GM10266 (cell line): ENCODE measurements around the gene TRAPPC3L.

Experiments used
- DNase-seq: peaks from one replicate; pipeline ENCODE4 v3.0.0; 2012; ENCODE audit errors: extremely low spot score
- TF ChIP-seq, protein P1 (sequence below): IDR thresholded peaks from 2 replicates; pipeline ENCODE4 v1.5.1; 2012; ENCODE audit warnings: mild to moderate bottlenecking, low read depth; ENCODE audit not compliant: control insufficient read depth, insufficient read depth; ENCODE audit errors: missing control alignments

TRAPPC3L gene

DNA sequence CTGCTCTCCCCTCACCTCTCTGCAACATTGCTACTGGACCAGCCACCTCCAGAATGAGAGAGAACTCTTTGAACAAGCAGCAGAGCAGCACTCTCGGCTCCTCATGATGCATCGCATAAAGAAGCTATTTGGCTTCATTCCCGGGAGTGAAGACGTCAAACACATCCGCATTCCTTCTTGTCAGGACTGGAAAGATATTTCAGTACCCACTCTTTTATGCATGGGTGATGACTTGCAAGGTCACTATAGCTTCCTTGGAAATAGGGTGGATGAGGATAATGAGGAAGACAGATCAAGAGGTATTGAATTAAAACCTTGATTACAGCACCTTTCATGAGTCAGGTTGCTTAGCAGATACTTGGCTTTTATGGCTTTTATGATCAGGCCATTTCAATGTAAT lies 12.4 kb upstream of the TRAPPC3L start:
- no peak for DNase-seq
- TF ChIP-seq, protein P1, sequence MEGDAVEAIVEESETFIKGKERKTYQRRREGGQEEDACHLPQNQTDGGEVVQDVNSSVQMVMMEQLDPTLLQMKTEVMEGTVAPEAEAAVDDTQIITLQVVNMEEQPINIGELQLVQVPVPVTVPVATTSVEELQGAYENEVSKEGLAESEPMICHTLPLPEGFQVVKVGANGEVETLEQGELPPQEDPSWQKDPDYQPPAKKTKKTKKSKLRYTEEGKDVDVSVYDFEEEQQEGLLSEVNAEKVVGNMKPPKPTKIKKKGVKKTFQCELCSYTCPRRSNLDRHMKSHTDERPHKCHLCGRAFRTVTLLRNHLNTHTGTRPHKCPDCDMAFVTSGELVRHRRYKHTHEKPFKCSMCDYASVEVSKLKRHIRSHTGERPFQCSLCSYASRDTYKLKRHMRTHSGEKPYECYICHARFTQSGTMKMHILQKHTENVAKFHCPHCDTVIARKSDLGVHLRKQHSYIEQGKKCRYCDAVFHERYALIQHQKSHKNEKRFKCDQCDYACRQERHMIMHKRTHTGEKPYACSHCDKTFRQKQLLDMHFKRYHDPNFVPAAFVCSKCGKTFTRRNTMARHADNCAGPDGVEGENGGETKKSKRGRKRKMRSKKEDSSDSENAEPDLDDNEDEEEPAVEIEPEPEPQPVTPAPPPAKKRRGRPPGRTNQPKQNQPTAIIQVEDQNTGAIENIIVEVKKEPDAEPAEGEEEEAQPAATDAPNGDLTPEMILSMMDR: no peak

DNA sequence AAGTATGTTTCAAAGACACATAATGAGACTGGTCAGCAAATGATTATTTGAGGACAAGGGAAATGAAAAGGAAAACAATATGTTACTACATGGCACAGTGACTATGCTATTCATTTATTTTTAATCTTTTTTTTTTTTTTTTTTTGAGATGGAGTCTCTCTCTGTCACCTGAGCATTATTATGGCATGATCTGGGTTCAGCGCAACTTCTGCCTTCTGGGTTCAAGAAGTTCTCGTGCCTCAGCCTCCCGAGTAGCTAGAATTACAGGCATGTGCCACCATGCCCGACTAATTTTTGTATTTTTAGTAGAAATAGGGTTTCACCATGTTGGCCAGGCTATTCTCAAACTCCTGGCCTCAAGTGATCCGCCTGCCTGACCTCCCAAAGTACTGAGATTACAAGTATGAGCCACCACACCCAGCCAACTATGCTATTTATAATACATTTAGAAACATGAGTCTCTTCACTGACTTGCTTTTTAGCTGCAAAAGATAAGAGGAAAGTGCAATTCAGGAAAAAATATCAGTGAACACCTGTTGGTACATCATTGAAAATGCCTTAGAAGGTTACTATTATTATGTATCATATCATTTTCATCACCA lies 11.4 kb upstream of the TRAPPC3L start:
- TF ChIP-seq, protein P1: no peak

DNA sequence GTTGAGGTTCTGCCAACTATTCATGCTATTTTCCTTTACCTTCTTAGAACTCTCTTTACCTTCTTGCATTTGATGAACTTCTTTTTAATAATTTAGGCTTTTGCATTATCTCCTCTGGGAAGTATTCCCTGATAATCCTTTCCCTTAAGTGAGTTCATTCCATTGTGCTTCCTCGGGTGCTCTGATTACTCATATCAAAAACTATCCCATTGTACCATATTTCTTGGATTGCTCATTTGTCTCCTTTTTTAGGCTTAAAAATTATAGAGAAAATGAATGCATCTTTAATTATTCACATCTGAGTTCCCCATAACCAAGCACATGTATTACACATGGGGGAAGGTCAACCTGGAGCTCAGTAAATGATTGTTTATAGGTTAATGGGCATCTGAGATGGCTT lies 10.6 kb upstream of the TRAPPC3L start:
- DNase-seq: no peak
- TF ChIP-seq, protein P1: no peak

More for the DNA sequence above, 11.4 kb upstream of the TRAPPC3L start:
- no peak for DNase-seq

DNA sequence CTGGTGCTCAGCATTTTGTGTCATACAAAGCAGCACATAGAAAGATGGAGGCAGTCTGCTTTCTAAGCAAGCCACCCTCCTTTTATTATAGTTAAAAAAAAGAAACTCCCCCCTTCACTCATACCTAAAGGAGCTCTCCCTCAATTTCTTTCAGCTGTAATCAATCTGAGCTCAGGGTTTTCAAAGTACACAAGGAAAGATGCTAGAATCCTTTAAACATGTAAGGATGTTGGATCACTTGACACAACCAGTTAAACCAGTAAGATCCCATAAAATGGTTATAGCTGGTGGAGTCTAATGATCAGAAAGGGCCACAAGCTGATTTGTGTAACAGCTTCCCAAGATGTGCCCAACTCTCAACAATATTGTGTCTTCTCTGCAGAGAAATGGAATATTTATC lies 8.0 kb upstream of the TRAPPC3L start, which contains the start of gene CALHM4:
Gene CALHM4, plus strand, starts transcription at position 301 of the 400 bp plus-strand sequence. Its CDS starts 43 bp downstream, at position 344.
- no peak for DNase-seq

DNA sequence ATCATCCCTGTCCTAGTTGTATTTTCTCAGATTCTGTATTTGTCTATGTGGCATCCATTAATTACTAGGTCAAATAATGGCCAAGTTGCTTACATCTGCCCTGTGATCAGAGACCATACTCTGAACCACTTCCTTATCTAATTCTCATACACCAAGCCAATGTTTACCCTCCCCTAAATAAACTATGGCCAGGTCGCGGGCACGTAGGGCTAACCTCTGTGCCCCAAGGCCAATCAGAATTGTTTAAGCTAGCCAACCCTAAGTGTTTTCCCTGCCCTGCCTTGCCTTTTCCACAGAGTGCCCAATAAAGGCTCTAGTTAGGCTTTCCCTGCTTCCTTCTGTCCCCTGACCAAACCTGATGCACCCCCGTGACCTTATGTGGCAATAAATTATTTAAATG lies 5.3 kb upstream of the TRAPPC3L start:
- no peak for DNase-seq
- TF ChIP-seq, protein P1: no peak

More for the DNA sequence above, 8.0 kb upstream of the TRAPPC3L start, which contains the start of gene CALHM4:
- TF ChIP-seq, protein P1: no peak

DNA sequence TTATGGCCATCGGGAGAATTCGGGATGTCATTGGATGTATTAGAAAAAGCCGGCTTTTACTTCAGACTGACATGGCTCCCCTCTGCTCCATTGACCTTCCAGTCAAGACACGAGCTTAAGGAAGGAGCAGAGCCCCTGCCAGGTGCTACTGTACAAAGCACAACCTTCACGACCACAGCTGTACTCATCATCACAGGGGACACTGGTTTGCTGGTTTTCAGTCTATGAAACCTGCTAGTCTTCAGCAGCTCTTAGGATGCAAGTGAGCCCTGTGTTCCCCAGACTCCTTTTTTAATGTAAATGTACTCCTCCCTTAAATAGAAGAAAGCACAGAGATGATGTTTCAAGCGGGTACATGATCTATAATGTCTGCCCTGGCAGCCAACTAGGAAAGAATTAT lies 1.9 kb upstream of the TRAPPC3L start:
- TF ChIP-seq, protein P1: no peak
- DNase-seq: no peak

DNA sequence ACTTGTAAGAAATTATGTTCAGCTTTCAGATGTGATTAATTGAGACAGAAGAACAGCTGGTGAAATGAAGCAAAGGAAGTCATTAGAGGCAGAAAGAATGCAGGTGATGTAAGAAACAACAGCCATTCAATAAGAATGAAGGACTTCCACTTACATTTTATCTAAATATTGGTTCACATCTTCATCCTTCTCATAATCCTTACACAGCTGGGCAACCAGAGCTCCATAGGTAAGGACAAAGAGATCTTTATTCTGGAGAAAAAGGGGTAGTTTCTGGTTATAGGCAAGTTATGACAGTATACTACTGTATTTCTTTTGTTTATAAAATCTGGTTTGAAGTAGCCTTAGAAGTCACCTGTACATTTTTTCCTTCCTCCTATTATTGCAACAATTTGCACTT lies 2.3 kb downstream of the TRAPPC3L start:
- no peak for DNase-seq
- TF ChIP-seq, protein P1: no peak
